ENCODE results near the gene ZNF491. TPM values are rescaled to one million over a fixed set of nuclear protein-coding genes. Genes with fewer than 3 reads are reported as not detected.
A peak's percentile ranks its signal among the peaks of the same experiment; 100 is the strongest.
"Not testable (repeated sequence)": the region's sequence is repeated elsewhere in the genome, so short reads cannot be mapped to it uniquely, and the experiment has no call there.

Gene ZNF491
- total RNA-seq, 2 donors from 2014 or later: 1.0 to 2.6 TPM

GRCh38 chr19:11848594-11849469, 50.5 kb downstream of the ZNF491 start, which contains the start of gene ZNF439:
TSS of gene ZNF439 (plus strand) at chr19:11848726. CDS start at chr19:11848868, 142 bp downstream.
- peak within 1 kb of the TSS; percentile 12 to 44 for H3K4me3 ChIP-seq

GRCh38 chr19:11850289-11850688, 52.0 kb downstream of the ZNF491 start:
- 92 to 95% methylated on average over 4 of the region's 4 CpGs for WGBS, 2 donors
- H3K4me3 ChIP-seq; H3K9me3 ChIP-seq; H3K27me3 ChIP-seq; H3K36me3 ChIP-seq (replicated peaks in 1 of 2; ENCODE audit: insufficient read depth in 1 of 2, low read depth in 2 of 2); DNase-seq; H3K27ac ChIP-seq; intact Hi-C loops (cut with DNase I); ATAC-seq: not testable (repeated sequence)
- H3K4me1 ChIP-seq: peaks cover 19% of the 10 kb centered on the region

More at GRCh38 chr19:11848594-11849469, 50.5 kb downstream of the ZNF491 start, which contains the start of gene ZNF439:
- H3K36me3 ChIP-seq (replicated peaks in 1 of 2; ENCODE audit: insufficient read depth in 1 of 2, low read depth in 2 of 2): no peaks in the 10 kb centered on the region
- TF ChIP-seq POLR2A (IDR thresholded peaks at IDR 0.05) (peak in 2 of 3 donors; percentile 73), CTCF (IDR thresholded peaks at IDR 0.05) (no peak)
- no peaks in the 10 kb centered on the region for H3K9me3 ChIP-seq
- H3K27ac ChIP-seq: peak within 1 kb of the TSS; percentile 19 to 78 (median 47)
- intact Hi-C loops (cut with DNase I): no loop called here
- peaks cover 19% of the 10 kb centered on the region for H3K4me1 ChIP-seq
- DNase-seq: peak; percentile 88 to 94 (median 92)
- no peaks in the 10 kb centered on the region for H3K27me3 ChIP-seq
- 1 to 3% methylated on average over 42 to 59 of the region's 59 CpGs for WGBS, 2 donors
- peak; percentile 99 for ATAC-seq

- DNase-seq (no peak), ATAC-seq (no peak)
- peaks cover 15% of the 10 kb centered on the region for H3K4me1 ChIP-seq
- H3K27ac ChIP-seq: no peak overlapping the region
- intact Hi-C loops (cut with DNase I): no loop called here
- H3K36me3 ChIP-seq (replicated peaks in 1 of 2; ENCODE audit: insufficient read depth in 1 of 2, low read depth in 2 of 2): no peaks in the 10 kb centered on the region
- 81 to 94% methylated on average over 3 of the region's 3 CpGs for WGBS, 2 donors
- H3K27me3 ChIP-seq: no peaks in the 10 kb centered on the region
- H3K9me3 ChIP-seq: no peaks in the 10 kb centered on the region
- TF ChIP-seq POLR2A (IDR thresholded peaks at IDR 0.05) (no peak), CTCF (IDR thresholded peaks at IDR 0.05) (no peak)
- no peak overlapping the region for H3K4me3 ChIP-seq
Measured at GRCh38 chr19:11853358-11853757, 55.0 kb downstream of the ZNF491 start.

GRCh38 chr19:11856596-11857250, 58.4 kb downstream of the ZNF491 start:
- DNase-seq (no peak), ATAC-seq (no peak)
- intact Hi-C loops (cut with DNase I): no loop called here
- no peaks in the 10 kb centered on the region for H3K9me3 ChIP-seq
- no peak overlapping the region for H3K4me3 ChIP-seq
- H3K4me1 ChIP-seq: no peaks in the 10 kb centered on the region
- TF ChIP-seq CTCF (IDR thresholded peaks at IDR 0.05) (no peak), POLR2A (IDR thresholded peaks at IDR 0.05) (no peak)
- WGBS, 2 donors: 92 to 96% methylated on average over 12 of the region's 12 CpGs
- H3K36me3 ChIP-seq (replicated peaks in 1 of 2; ENCODE audit: insufficient read depth in 1 of 2, low read depth in 2 of 2): no peaks in the 10 kb centered on the region
- no peak overlapping the region for H3K27ac ChIP-seq
- H3K27me3 ChIP-seq: no peaks in the 10 kb centered on the region

Other genes starting within 250 kb of the ZNF491 start
- gene ELOF1, start 239.3 kb upstream of the ZNF491 start, total RNA-seq: 10 to 100 TPM; 36.6 TPM
- gene ACP5, start 220.9 kb upstream of the ZNF491 start, total RNA-seq: 10 to 100 TPM in 1 of 2 donors, 1 to 10 TPM in 1; 8.0 to 22.4 TPM
- 1 to 10 TPM; 4.6 to 8.8 TPM for gene ZNF627, start 201.0 kb upstream of the ZNF491 start, total RNA-seq
- gene ZNF823, start 59.6 kb upstream of the ZNF491 start, total RNA-seq: 10 to 100 TPM in 1 of 2 donors, 1 to 10 TPM in 1; 4.7 to 11.9 TPM
- 10 to 100 TPM in 1 of 2 donors, 1 to 10 TPM in 1; 7.3 to 13.8 TPM for gene ZNF441, start 31.5 kb upstream of the ZNF491 start, total RNA-seq
- 10 to 100 TPM in 1 of 2 donors, 1 to 10 TPM in 1; 6.0 to 11.9 TPM for gene ZNF440, start 15.8 kb downstream of the ZNF491 start, total RNA-seq
- 1 to 10 TPM; 4.4 to 7.9 TPM for gene ZNF439, start 50.2 kb downstream of the ZNF491 start, total RNA-seq
- gene ZNF69, start 89.3 kb downstream of the ZNF491 start, total RNA-seq: 10 to 100 TPM; 13.2 to 14.8 TPM
- 10 to 100 TPM; 16.3 to 26.4 TPM for gene ZNF700, start 126.6 kb downstream of the ZNF491 start, total RNA-seq
- gene ZNF763, start 166.5 kb downstream of the ZNF491 start, total RNA-seq: 1 to 10 TPM in 1 of 2 donors, under 1 TPM in 1; 0.66 to 2.9 TPM
- gene ZNF433, start 237.2 kb downstream of the ZNF491 start, total RNA-seq: 1 to 10 TPM; 9.1 to 9.2 TPM